Activated CD8-positive, alpha-beta memory T cell treated with anti-CD3 and anti-CD28 coated beads for 1 hour (primary cell): Measurements from ENCODE around the gene CFAP97.

ENCODE experiments used
- DNase-seq, 2 donors: peaks; one replicate each; pipeline ENCODE4 v3.0.0-alpha.2; 2020; ENCODE audit warnings: low read depth in 1 of 2; ENCODE audit errors: extremely low read depth in 1 of 2

CFAP97 gene

GRCh38 chr4:185110375-185110823 is 93.4 kb downstream of the CFAP97 start:
- DNase-seq: no peak

GRCh38 chr4:185109736-185110135 is 94.1 kb downstream of the CFAP97 start:
- DNase-seq: no peak
